ENCODE results near the gene TAB2. TPM values are rescaled to one million over a fixed set of nuclear protein-coding genes. Genes with fewer than 3 reads are reported as not detected.

TAB2 gene
- total RNA-seq, 1 experiment from 2014 or later = 71.6 TPM

GRCh38 chr6:149409617-149410016 lies 92.1 kb downstream of the TAB2 start:
- no peak for DNase-seq (ENCODE audit: low read depth)

GRCh38 chr6:149410557-149410956 lies 93.0 kb downstream of the TAB2 start:
- DNase-seq (ENCODE audit: low read depth) = no peak

- DNase-seq (ENCODE audit: low read depth) = no peak
Measured at GRCh38 chr6:149414009-149414408, 96.5 kb downstream of the TAB2 start.

- no peak for DNase-seq (ENCODE audit: low read depth)
Measured at GRCh38 chr6:149414821-149415220, 97.3 kb downstream of the TAB2 start.

GRCh38 chr6:149419696-149420404 lies 102.3 kb downstream of the TAB2 start:
- no peak for DNase-seq (ENCODE audit: low read depth)

GRCh38 chr6:149421132-149421531 lies 103.6 kb downstream of the TAB2 start:
- DNase-seq (ENCODE audit: low read depth) = no peak

- no peak for DNase-seq (ENCODE audit: low read depth)
Measured at GRCh38 chr6:149422581-149422980, 105.1 kb downstream of the TAB2 start.

- no peak for DNase-seq (ENCODE audit: low read depth)
Measured at GRCh38 chr6:149423964-149424440, 106.5 kb downstream of the TAB2 start.

GRCh38 chr6:149425224-149425623 lies 107.7 kb downstream of the TAB2 start:
- DNase-seq (ENCODE audit: low read depth) = no peak

GRCh38 chr6:149425754-149426153 lies 108.2 kb downstream of the TAB2 start:
- no peak for DNase-seq (ENCODE audit: low read depth)

GRCh38 chr6:149428606-149429005 lies 111.1 kb downstream of the TAB2 start:
- DNase-seq (ENCODE audit: low read depth) = no peak

- DNase-seq (ENCODE audit: low read depth) = no peak
Measured at GRCh38 chr6:149429427-149430360, 112.2 kb downstream of the TAB2 start.

GRCh38 chr6:149431905-149432775 lies 114.6 kb downstream of the TAB2 start:
- DNase-seq (ENCODE audit: low read depth) = peak; percentile 84

- DNase-seq (ENCODE audit: low read depth) = no peak
Measured at GRCh38 chr6:149433405-149433804, 115.9 kb downstream of the TAB2 start.

- no peak for DNase-seq (ENCODE audit: low read depth)
Measured at GRCh38 chr6:149433881-149434280, 116.4 kb downstream of the TAB2 start.

- no peak for DNase-seq (ENCODE audit: low read depth)
Measured at GRCh38 chr6:149435919-149436586, 118.5 kb downstream of the TAB2 start.

- no peak for DNase-seq (ENCODE audit: low read depth)
Measured at GRCh38 chr6:149436647-149437046, 119.1 kb downstream of the TAB2 start.

GRCh38 chr6:149437212-149437611 lies 119.7 kb downstream of the TAB2 start:
- peak; percentile 39 for DNase-seq (ENCODE audit: low read depth)

GRCh38 chr6:149438855-149439254 lies 121.3 kb downstream of the TAB2 start:
- DNase-seq (ENCODE audit: low read depth) = no peak

GRCh38 chr6:149439626-149440025 lies 122.1 kb downstream of the TAB2 start:
- DNase-seq (ENCODE audit: low read depth) = peak; percentile 65
